ENCODE measurements around the gene IGFBP1. TPM values are rescaled to one million over a fixed set of nuclear protein-coding genes. Genes with fewer than 3 reads are reported as not detected.

The IGFBP1 gene
- total RNA-seq, 2 donors from 2014 or later, result not detected

GRCh38 chr7:45920502-45921380 is 32.5 kb downstream of the IGFBP1 start, which contains the start of gene IGFBP3:
Gene IGFBP3, minus strand, starts transcription at chr7:45921272. Its CDS starts 132 bp downstream, at chr7:45921140.
- Mint-ChIP-seq H3K4me1 (peaks cover 23% of the 10 kb centered on the region), H3K36me3 (ENCODE audit: low read depth) (no peaks in the 10 kb centered on the region), H3K27me3 (peaks cover 55% of the 10 kb centered on the region), H3K4me3 (peak within 1 kb of the TSS; percentile 87), H3K27ac (no peak within 1 kb of the TSS)
- peak; percentile 71 for ATAC-seq
- peak in 1 of 3 donors; percentile 15 for DNase-seq
- H3K9me3 ChIP-seq (ENCODE audit: control insufficient read depth, low read length, poor library complexity, severe bottlenecking), result no peaks in the 10 kb centered on the region

- no peak for ATAC-seq
- H3K27ac Mint-ChIP-seq, result no peak overlapping the region
- peaks cover 55% of the 10 kb centered on the region for H3K27me3 Mint-ChIP-seq
- H3K4me1 Mint-ChIP-seq, result peaks cover 25% of the 10 kb centered on the region
- no peaks in the 10 kb centered on the region for H3K9me3 ChIP-seq (ENCODE audit: control insufficient read depth, low read length, poor library complexity, severe bottlenecking)
- DNase-seq, result no peak
- H3K4me3 Mint-ChIP-seq, result peak overlapping the region; percentile 78
- no peaks in the 10 kb centered on the region for H3K36me3 Mint-ChIP-seq (ENCODE audit: low read depth)
Measured at GRCh38 chr7:45921381-45921698, 33.1 kb downstream of the IGFBP1 start.

GRCh38 chr7:45921699-45922519 is 33.6 kb downstream of the IGFBP1 start:
- Mint-ChIP-seq H3K4me3 (peak overlapping the region; percentile 78), H3K36me3 (ENCODE audit: low read depth) (no peaks in the 10 kb centered on the region), H3K4me1 (peaks cover 25% of the 10 kb centered on the region), H3K27me3 (peaks cover 55% of the 10 kb centered on the region), H3K27ac (no peak overlapping the region)
- H3K9me3 ChIP-seq (ENCODE audit: control insufficient read depth, low read length, poor library complexity, severe bottlenecking), result no peaks in the 10 kb centered on the region
- DNase-seq (no peak), ATAC-seq (no peak)

- Mint-ChIP-seq H3K27ac (no peak overlapping the region), H3K4me3 (peak overlapping the region; percentile 78), H3K36me3 (ENCODE audit: low read depth) (no peaks in the 10 kb centered on the region), H3K27me3 (peaks cover 46% of the 10 kb centered on the region), H3K4me1 (peaks cover 21% of the 10 kb centered on the region)
- no peaks in the 10 kb centered on the region for H3K9me3 ChIP-seq (ENCODE audit: control insufficient read depth, low read length, poor library complexity, severe bottlenecking)
- DNase-seq (no peak), ATAC-seq (peak; percentile 39)
Measured at GRCh38 chr7:45922810-45923209, 34.5 kb downstream of the IGFBP1 start.

- peaks cover 21% of the 10 kb centered on the region for H3K4me1 Mint-ChIP-seq
- H3K9me3 ChIP-seq (ENCODE audit: control insufficient read depth, low read length, poor library complexity, severe bottlenecking), result no peaks in the 10 kb centered on the region
- peak overlapping the region; percentile 78 for H3K4me3 Mint-ChIP-seq
- H3K36me3 Mint-ChIP-seq (ENCODE audit: low read depth), result no peaks in the 10 kb centered on the region
- ATAC-seq (no peak), DNase-seq (peak in 1 of 3 donors; percentile 45)
- peaks cover 45% of the 10 kb centered on the region for H3K27me3 Mint-ChIP-seq
- no peak overlapping the region for H3K27ac Mint-ChIP-seq
Measured at GRCh38 chr7:45923290-45923689, 35.0 kb downstream of the IGFBP1 start.

GRCh38 chr7:45923818-45924217 is 35.5 kb downstream of the IGFBP1 start:
- Mint-ChIP-seq H3K36me3 (ENCODE audit: low read depth) (no peaks in the 10 kb centered on the region), H3K4me1 (peaks cover 21% of the 10 kb centered on the region), H3K4me3 (no peak overlapping the region), H3K27ac (no peak overlapping the region), H3K27me3 (peaks cover 45% of the 10 kb centered on the region)
- H3K9me3 ChIP-seq (ENCODE audit: control insufficient read depth, low read length, poor library complexity, severe bottlenecking), result no peaks in the 10 kb centered on the region
- no peak for DNase-seq
- ATAC-seq, result no peak

- H3K27ac Mint-ChIP-seq, result no peak overlapping the region
- ATAC-seq, result no peak
Measured at GRCh38 chr7:45924283-45924682, 36.0 kb downstream of the IGFBP1 start.

GRCh38 chr7:45927721-45928120 is 39.4 kb downstream of the IGFBP1 start:
- H3K27me3 Mint-ChIP-seq, result peaks cover 22% of the 10 kb centered on the region
- H3K27ac Mint-ChIP-seq, result no peak overlapping the region
- no peaks in the 10 kb centered on the region for H3K9me3 ChIP-seq (ENCODE audit: control insufficient read depth, low read length, poor library complexity, severe bottlenecking)
- H3K4me1 Mint-ChIP-seq, result peaks cover 9% of the 10 kb centered on the region
- ATAC-seq (no peak), DNase-seq (no peak)
- peak overlapping the region; percentile 63 for H3K4me3 Mint-ChIP-seq
- no peaks in the 10 kb centered on the region for H3K36me3 Mint-ChIP-seq (ENCODE audit: low read depth)

More at GRCh38 chr7:45924283-45924682, 36.0 kb downstream of the IGFBP1 start:
- Mint-ChIP-seq H3K36me3 (ENCODE audit: low read depth) (no peaks in the 10 kb centered on the region), H3K4me1 (peaks cover 21% of the 10 kb centered on the region), H3K4me3 (no peak overlapping the region), H3K27me3 (peaks cover 44% of the 10 kb centered on the region)
- no peaks in the 10 kb centered on the region for H3K9me3 ChIP-seq (ENCODE audit: control insufficient read depth, low read length, poor library complexity, severe bottlenecking)
- DNase-seq, result no peak

GRCh38 chr7:45930967-45931366 is 42.7 kb downstream of the IGFBP1 start:
- Mint-ChIP-seq H3K27ac (no peak overlapping the region), H3K4me3 (no peak overlapping the region), H3K36me3 (ENCODE audit: low read depth) (no peaks in the 10 kb centered on the region)

GRCh38 chr7:45937301-45937700 is 49.0 kb downstream of the IGFBP1 start:
- ATAC-seq (no peak), DNase-seq (no peak)
- Mint-ChIP-seq H3K4me3 (no peak overlapping the region), H3K36me3 (ENCODE audit: low read depth) (no peaks in the 10 kb centered on the region), H3K4me1 (no peaks in the 10 kb centered on the region), H3K27ac (no peak overlapping the region), H3K27me3 (peaks cover 5% of the 10 kb centered on the region)
- H3K9me3 ChIP-seq (ENCODE audit: control insufficient read depth, low read length, poor library complexity, severe bottlenecking), result no peaks in the 10 kb centered on the region

More at GRCh38 chr7:45930967-45931366, 42.7 kb downstream of the IGFBP1 start:
- H3K4me1 Mint-ChIP-seq, result peaks cover 3% of the 10 kb centered on the region
- DNase-seq (no peak), ATAC-seq (no peak)
- peaks cover 3% of the 10 kb centered on the region for H3K27me3 Mint-ChIP-seq
- no peaks in the 10 kb centered on the region for H3K9me3 ChIP-seq (ENCODE audit: control insufficient read depth, low read length, poor library complexity, severe bottlenecking)

GRCh38 chr7:45937862-45938261 is 49.6 kb downstream of the IGFBP1 start:
- H3K27me3 Mint-ChIP-seq, result peaks cover 5% of the 10 kb centered on the region
- no peaks in the 10 kb centered on the region for H3K9me3 ChIP-seq (ENCODE audit: control insufficient read depth, low read length, poor library complexity, severe bottlenecking)
- no peak overlapping the region for H3K27ac Mint-ChIP-seq
- no peak overlapping the region for H3K4me3 Mint-ChIP-seq
- H3K4me1 Mint-ChIP-seq, result no peaks in the 10 kb centered on the region
- H3K36me3 Mint-ChIP-seq (ENCODE audit: low read depth), result no peaks in the 10 kb centered on the region
- no peak for ATAC-seq
- no peak for DNase-seq

GRCh38 chr7:45938626-45939302 is 50.5 kb downstream of the IGFBP1 start:
- Mint-ChIP-seq H3K4me1 (peaks cover 3% of the 10 kb centered on the region), H3K27ac (no peak overlapping the region), H3K27me3 (peaks cover 5% of the 10 kb centered on the region), H3K36me3 (ENCODE audit: low read depth) (no peaks in the 10 kb centered on the region), H3K4me3 (no peak overlapping the region)
- DNase-seq (no peak), ATAC-seq (no peak)
- no peaks in the 10 kb centered on the region for H3K9me3 ChIP-seq (ENCODE audit: control insufficient read depth, low read length, poor library complexity, severe bottlenecking)

- Mint-ChIP-seq H3K27me3 (peaks cover 5% of the 10 kb centered on the region), H3K4me3 (no peak overlapping the region), H3K4me1 (peaks cover 7% of the 10 kb centered on the region), H3K27ac (no peak overlapping the region), H3K36me3 (ENCODE audit: low read depth) (peaks cover 2% of the 10 kb centered on the region)
- H3K9me3 ChIP-seq (ENCODE audit: control insufficient read depth, low read length, poor library complexity, severe bottlenecking), result no peaks in the 10 kb centered on the region
- ATAC-seq, result no peak
- no peak for DNase-seq
Measured at GRCh38 chr7:45939574-45939973, 51.3 kb downstream of the IGFBP1 start.
